ENCODE results near the gene TEC.

GRCh38 chr4:48205107-48205506 is 64.5 kb downstream of the TEC start:
- TF ChIP-seq CTCF (IDR thresholded peaks at IDR 0.05) (no peak), EZH2phosphoT487 (IDR thresholded peaks at IDR 0.05) (no peak), EZH2 (IDR thresholded peaks at IDR 0.05) (no peak)

All from neural progenitor cell (in vitro differentiated cells).